Endodermal cell (in vitro differentiated cells): ENCODE measurements around the gene AJUBA. TPM values are rescaled to one million over a fixed set of nuclear protein-coding genes. Genes with fewer than 3 reads are reported as not detected.
A peak's percentile ranks its signal among the peaks of the same experiment; 100 is the strongest.

Experiments
- DNase-seq: peaks from one replicate; pipeline ENCODE4 v3.0.0-alpha.2; 2017
- H3K27ac ChIP-seq: 2 replicates; pipeline ENCODE4 v1.5.1; 2013; ENCODE audit warnings: mild to moderate bottlenecking, low read depth, low read length, moderate library complexity
- H3K27me3 ChIP-seq: 2 replicates; pipeline ENCODE4 v1.6.1; 2013; ENCODE audit warnings: mild to moderate bottlenecking, low read length, moderate library complexity; ENCODE audit not compliant: insufficient read depth, control insufficient read depth, poor library complexity, severe bottlenecking
- H3K36me3 ChIP-seq: 2 replicates; pipeline ENCODE4 v1.7.0; 2013; ENCODE audit warnings: mild to moderate bottlenecking, low read length, moderate library complexity; ENCODE audit not compliant: control insufficient read depth, insufficient read depth
- H3K4me1 ChIP-seq: one replicate; pipeline ENCODE4 v1.7.0; 2013; ENCODE audit warnings: low read length; ENCODE audit not compliant: control insufficient read depth, insufficient read depth
- H3K4me3 ChIP-seq: 2 replicates; pipeline ENCODE4 v1.5.1; 2013; ENCODE audit warnings: mild to moderate bottlenecking, low read length, moderate library complexity
- H3K9ac ChIP-seq: 2 replicates; pipeline ENCODE4 v1.6.1; 2013; ENCODE audit warnings: mild to moderate bottlenecking, low read length, moderate library complexity; ENCODE audit not compliant: poor library complexity, severe bottlenecking; ENCODE audit errors: extremely low read depth
- H3K9me3 ChIP-seq: 2 replicates; pipeline ENCODE4 v1.6.1; 2013; ENCODE audit warnings: mild to moderate bottlenecking, low read length, moderate library complexity; ENCODE audit not compliant: control insufficient read depth
- H3K27ac Mint-ChIP-seq: 2 replicates; pipeline ENCODE4 v1.8.0; 2020; ENCODE audit warnings: mixed read lengths
- H3K27me3 Mint-ChIP-seq: 2 replicates; pipeline ENCODE4 v1.8.0; 2021; ENCODE audit warnings: mild to moderate bottlenecking, mixed read lengths; ENCODE audit not compliant: insufficient read depth
- H3K36me3 Mint-ChIP-seq: 2 replicates; pipeline ENCODE4 v1.8.0; 2020; ENCODE audit warnings: low read depth, mixed read lengths
- H3K4me1 Mint-ChIP-seq: 2 replicates; pipeline ENCODE4 v1.8.0; 2020; ENCODE audit warnings: mixed read lengths
- H3K4me3 Mint-ChIP-seq: 2 replicates; pipeline ENCODE4 v1.8.0; 2020; ENCODE audit warnings: mild to moderate bottlenecking, moderate library complexity, mixed read lengths
- H3K9me3 Mint-ChIP-seq: 2 replicates; pipeline ENCODE4 v1.8.0; 2020; ENCODE audit warnings: mild to moderate bottlenecking, mixed read lengths
- CTCF ChIP-seq: fragments of 200-600 bp; sonication (generic); conservative IDR thresholded peaks from 2 replicates; pipeline ENCODE4 v1.5.0; 2021; ENCODE audit warnings: antibody characterized with exemption, mild to moderate bottlenecking
- WGBS, 2 experiments: methylation state at CpG; one replicate each; pipeline versions ENCODE4 v1.1.5 to v1.1.7; 2013; ENCODE audit warnings: missing lambda C conversion rate in 2 of 2, mixed read lengths in 1 of 2; ENCODE audit not compliant: insufficient coverage in 1 of 2, insufficient read length in 1 of 2; 5-methylcytosine and 5-hydroxymethylcytosine counted together
- total RNA-seq, 2 donors: library from RNA; stranded (reverse); fragmentation: NEBNext Ultra II Directional in 1 of 2; extraction: Animal tissue kit (Norgen Biotek cat#: 25700) in 1 of 2; gene quantifications; 2 replicates in 1 of 2; 3 replicates in 1 of 2; pipeline ENCODE4 v1.2.1, GENCODE V29; 2021

The AJUBA gene
- total RNA-seq, 2 donors from 2014 or later, result 34.2 to 51.4 TPM

GRCh38 chr14:22928237-22929103 lies 53.9 kb downstream of the AJUBA start:
- Mint-ChIP-seq H3K36me3 (peaks cover 39% of the 10 kb centered on the region), H3K27me3 (no peaks in the 10 kb centered on the region)
- no peak for DNase-seq

GRCh38 chr14:22926316-22926715 lies 56.0 kb downstream of the AJUBA start:
- Histone ChIP-seq H3K9ac (no peak overlapping the region), H3K27me3 (no peaks in the 10 kb centered on the region), H3K9me3 (no peaks in the 10 kb centered on the region), H3K36me3 (peaks cover 55% of the 10 kb centered on the region), H3K27ac (no peak overlapping the region), H3K4me3 (no peak overlapping the region), H3K4me1 (peaks cover 8% of the 10 kb centered on the region)
- H3K4me3 Mint-ChIP-seq, result no peak overlapping the region
- H3K27me3 Mint-ChIP-seq, result no peaks in the 10 kb centered on the region
- H3K27ac Mint-ChIP-seq, result no peak overlapping the region
- no peak for DNase-seq
- no peak for TF ChIP-seq CTCF
- peaks cover 6% of the 10 kb centered on the region for H3K4me1 Mint-ChIP-seq
- H3K36me3 Mint-ChIP-seq, result peaks cover 53% of the 10 kb centered on the region
- WGBS, 2 experiments, result 93% methylated on average over 4 of the region's 4 CpGs; no CpG with 5 or more reads in 1 of the 2 experiments
- H3K9me3 Mint-ChIP-seq, result no peaks in the 10 kb centered on the region

More at GRCh38 chr14:22928237-22929103, 53.9 kb downstream of the AJUBA start:
- Mint-ChIP-seq H3K4me1 (peaks cover 16% of the 10 kb centered on the region), H3K9me3 (no peaks in the 10 kb centered on the region), H3K27ac (no peak overlapping the region), H3K4me3 (no peak overlapping the region)
- Histone ChIP-seq H3K27me3 (no peaks in the 10 kb centered on the region), H3K4me1 (peaks cover 12% of the 10 kb centered on the region), H3K9me3 (no peaks in the 10 kb centered on the region), H3K9ac (peak overlapping the region; percentile 65), H3K36me3 (peaks cover 35% of the 10 kb centered on the region), H3K4me3 (peak overlapping the region; percentile 92), H3K27ac (peak overlapping the region; percentile 64)
- no peak for TF ChIP-seq CTCF
- 29 to 32% methylated on average over 11 to 12 of the region's 12 CpGs for WGBS, 2 experiments

- Histone ChIP-seq H3K36me3 (peaks cover 63% of the 10 kb centered on the region), H3K9me3 (no peaks in the 10 kb centered on the region), H3K4me3 (no peak overlapping the region), H3K4me1 (peaks cover 8% of the 10 kb centered on the region), H3K27ac (no peak overlapping the region), H3K27me3 (no peaks in the 10 kb centered on the region), H3K9ac (no peak overlapping the region)
- Mint-ChIP-seq H3K27me3 (no peaks in the 10 kb centered on the region), H3K36me3 (peaks cover 61% of the 10 kb centered on the region), H3K9me3 (no peaks in the 10 kb centered on the region), H3K4me1 (peaks cover 6% of the 10 kb centered on the region), H3K27ac (no peak overlapping the region), H3K4me3 (no peak overlapping the region)
- TF ChIP-seq CTCF, result no peak
- 91 to 94% methylated on average over 8 of the region's 8 CpGs for WGBS, 2 experiments
- DNase-seq, result no peak
Measured at GRCh38 chr14:22925513-22925912, 56.8 kb downstream of the AJUBA start.
